Testis (tissue), 3 donors: Measurements from ENCODE around the gene GNAS-AS1. TPM values are rescaled to one million over a fixed set of nuclear protein-coding genes. Genes with fewer than 3 reads are reported as not detected.

Experiments
- DNase-seq: peaks from one replicate; pipeline ENCODE4 v3.0.0-alpha.2; 2019
- H3K27ac ChIP-seq, 2 donors: fragments of 200-600 bp; sonication (generic); one replicate each; pipeline ENCODE4 v1.5.1; 2019
- H3K27me3 ChIP-seq: fragments of 200-600 bp; sonication (generic); one replicate; pipeline ENCODE4 v1.5.1; 2019
- H3K36me3 ChIP-seq: fragments of 200-600 bp; sonication (generic); one replicate; pipeline ENCODE4 v1.5.1; 2017; ENCODE audit warnings: low read depth; ENCODE audit errors: missing control alignments
- H3K4me1 ChIP-seq: fragments of 200-600 bp; sonication (generic); one replicate; pipeline ENCODE4 v1.5.1; 2019
- H3K4me3 ChIP-seq, 2 donors: fragments of 200-600 bp; sonication (generic); one replicate each; pipeline ENCODE4 v1.5.1; 2017 to 2019
- H3K9me3 ChIP-seq: fragments of 200-600 bp; sonication (generic); one replicate; pipeline ENCODE4 v1.5.1; 2017
- POLR2A ChIP-seq: fragments of 450-650 bp; IDR thresholded peaks from one replicate; pipeline ENCODE4 v1.6.1; 2017; ENCODE audit warnings: antibody characterized with exemption, mild to moderate bottlenecking, moderate library complexity
- WGBS, 2 donors: methylation state at CpG; one replicate each; pipeline ENCODE4 v1.1.5; 2018; 5-methylcytosine and 5-hydroxymethylcytosine counted together
- intact Hi-C: fragments of 100-400 bp; cut with DNase I; formaldehyde crosslinking; loops from one replicate; pipeline ENCODE4 v1.15.1; 2023; ENCODE audit warnings: low total_unique reads
- polyA plus RNA-seq: library from polyadenylated mRNA; stranded (reverse); fragments of 350-450 nt; fragmentation: Illumina TruSeq; extraction: RNeasy Lipid Tissue Mini Kit (QIAGEN cat#74804); gene quantifications from one replicate; pipeline ENCODE4 v1.2.3, GENCODE V29; 2014; ENCODE audit warnings: low read depth, low replicate concordance; ENCODE audit not compliant: insufficient read depth
- total RNA-seq, 2 donors: library from RNA; depleted of rRNA; stranded (reverse); fragments of >200 nt; gene quantifications; one replicate each; pipeline ENCODE4 v1.2.3, GENCODE V29; 2016
- TF ChIP-seq, protein P1 (sequence below), 3 experiments: fragments of 450-650 bp in 2 of 3; fragments of 200-600 bp in 1 of 3; sonication (generic) in 1 of 3; IDR thresholded peaks; one replicate each; pipeline ENCODE4 v1.5.1; 2016 to 2019; ENCODE audit warnings: antibody characterized with exemption in 3 of 3, mild to moderate bottlenecking in 2 of 3, moderate library complexity in 1 of 3

Gene GNAS-AS1
- total and polyA plus RNA-seq, 3 donors from 2014 or later, result 1.1 to 4.4 (median 3.5) TPM

GRCh38 chr20:58855506-58856389 is 5.0 kb upstream of the GNAS-AS1 start:
- 25 to 45% methylated on average over 45 to 57 of the region's 57 CpGs for WGBS, 2 donors
- H3K27me3 ChIP-seq, result no peaks in the 10 kb centered on the region
- no peak overlapping the region for H3K27ac ChIP-seq
- peaks cover 4% of the 10 kb centered on the region for H3K4me1 ChIP-seq
- intact Hi-C loops, result no loop called here
- no peak for TF ChIP-seq POLR2A
- TF ChIP-seq, protein P1, sequence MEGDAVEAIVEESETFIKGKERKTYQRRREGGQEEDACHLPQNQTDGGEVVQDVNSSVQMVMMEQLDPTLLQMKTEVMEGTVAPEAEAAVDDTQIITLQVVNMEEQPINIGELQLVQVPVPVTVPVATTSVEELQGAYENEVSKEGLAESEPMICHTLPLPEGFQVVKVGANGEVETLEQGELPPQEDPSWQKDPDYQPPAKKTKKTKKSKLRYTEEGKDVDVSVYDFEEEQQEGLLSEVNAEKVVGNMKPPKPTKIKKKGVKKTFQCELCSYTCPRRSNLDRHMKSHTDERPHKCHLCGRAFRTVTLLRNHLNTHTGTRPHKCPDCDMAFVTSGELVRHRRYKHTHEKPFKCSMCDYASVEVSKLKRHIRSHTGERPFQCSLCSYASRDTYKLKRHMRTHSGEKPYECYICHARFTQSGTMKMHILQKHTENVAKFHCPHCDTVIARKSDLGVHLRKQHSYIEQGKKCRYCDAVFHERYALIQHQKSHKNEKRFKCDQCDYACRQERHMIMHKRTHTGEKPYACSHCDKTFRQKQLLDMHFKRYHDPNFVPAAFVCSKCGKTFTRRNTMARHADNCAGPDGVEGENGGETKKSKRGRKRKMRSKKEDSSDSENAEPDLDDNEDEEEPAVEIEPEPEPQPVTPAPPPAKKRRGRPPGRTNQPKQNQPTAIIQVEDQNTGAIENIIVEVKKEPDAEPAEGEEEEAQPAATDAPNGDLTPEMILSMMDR (IDR thresholded peaks at IDR 0.05), result no peak
- no peaks in the 10 kb centered on the region for H3K9me3 ChIP-seq
- peak overlapping the region in 1 of 2 donors; percentile 14 for H3K4me3 ChIP-seq
- no peaks in the 10 kb centered on the region for H3K36me3 ChIP-seq
- no peak for DNase-seq

- no peak for TF ChIP-seq POLR2A
- TF ChIP-seq, protein P1 (IDR thresholded peaks at IDR 0.05), result no peak
- H3K27me3 ChIP-seq, result no peaks in the 10 kb centered on the region
- H3K9me3 ChIP-seq, result no peaks in the 10 kb centered on the region
- no peak for DNase-seq
- no peak overlapping the region for H3K27ac ChIP-seq
- peak overlapping the region in 1 of 2 donors; percentile 14 for H3K4me3 ChIP-seq
- intact Hi-C loops, result no loop called here
- WGBS, 2 donors, result 23 to 56% methylated on average over 19 to 71 of the region's 75 CpGs
- H3K36me3 ChIP-seq, result no peaks in the 10 kb centered on the region
- peaks cover 4% of the 10 kb centered on the region for H3K4me1 ChIP-seq
These were observed 4.2 kb upstream of the GNAS-AS1 start for GRCh38 chr20:58854638-58855471.

GRCh38 chr20:58853976-58854637 is 3.4 kb upstream of the GNAS-AS1 start:
- peaks cover 4% of the 10 kb centered on the region for H3K4me1 ChIP-seq
- TF ChIP-seq POLR2A, result no peak
- TF ChIP-seq, protein P1 (IDR thresholded peaks at IDR 0.05), result no peak
- WGBS, 2 donors, result 48 to 52% methylated on average over 20 to 62 of the region's 63 CpGs
- no peaks in the 10 kb centered on the region for H3K9me3 ChIP-seq
- no peaks in the 10 kb centered on the region for H3K27me3 ChIP-seq
- intact Hi-C loops, result no loop called here
- H3K4me3 ChIP-seq, result peak overlapping the region in 1 of 2 donors; percentile 14
- H3K36me3 ChIP-seq, result no peaks in the 10 kb centered on the region
- H3K27ac ChIP-seq, result no peak overlapping the region
- no peak for DNase-seq

DNA sequence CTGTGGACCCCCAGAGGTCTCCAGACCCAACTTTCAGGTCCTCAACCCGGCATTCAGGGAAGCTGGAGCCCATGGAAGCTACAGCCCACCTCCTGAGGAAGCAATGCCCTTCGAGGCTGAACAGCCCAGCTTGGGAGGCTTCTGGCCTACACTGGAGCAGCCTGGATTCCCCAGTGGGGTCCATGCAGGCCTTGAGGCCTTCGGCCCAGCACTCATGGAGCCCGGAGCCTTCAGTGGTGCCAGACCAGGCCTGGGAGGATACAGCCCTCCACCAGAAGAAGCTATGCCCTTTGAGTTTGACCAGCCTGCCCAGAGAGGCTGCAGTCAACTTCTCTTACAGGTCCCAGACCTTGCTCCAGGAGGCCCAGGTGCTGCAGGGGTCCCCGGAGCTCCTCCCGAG is 2.8 kb upstream of the GNAS-AS1 start:
- WGBS, 2 donors, result 45 to 73% methylated on average over 2 to 6 of the region's 6 CpGs
- H3K4me3 ChIP-seq, result no peak overlapping the region
- no peak overlapping the region for H3K27ac ChIP-seq
- intact Hi-C loops, result no loop called here
- no peak for DNase-seq
- H3K27me3 ChIP-seq, result no peaks in the 10 kb centered on the region
- H3K4me1 ChIP-seq, result peaks cover 4% of the 10 kb centered on the region
- H3K36me3 ChIP-seq, result no peaks in the 10 kb centered on the region
- no peak for TF ChIP-seq POLR2A
- TF ChIP-seq, protein P1 (IDR thresholded peaks at IDR 0.05), result no peak
- no peaks in the 10 kb centered on the region for H3K9me3 ChIP-seq
